GM18526 (cell line): ENCODE results near the gene MSH5.

Experiments used
- POLR2A ChIP-seq: IDR thresholded peaks from 3 replicates; pipeline ENCODE4 v1.6.1; 2011; ENCODE audit not compliant: insufficient read length; ENCODE audit errors: extremely low read depth

Gene MSH5

GRCh38 chr6:31723980-31724691 is 15.7 kb upstream of the MSH5 start:
- TF ChIP-seq POLR2A, result no peak

GRCh38 chr6:31725502-31726350 is 14.1 kb upstream of the MSH5 start:
- TF ChIP-seq POLR2A, result no peak

GRCh38 chr6:31727034-31727716 is 12.6 kb upstream of the MSH5 start:
- no peak for TF ChIP-seq POLR2A

- TF ChIP-seq POLR2A, result no peak
These were observed 11.8 kb upstream of the MSH5 start for GRCh38 chr6:31727717-31728671.

GRCh38 chr6:31728767-31729514 is 10.9 kb upstream of the MSH5 start, which contains the start of gene DDAH2:
Gene DDAH2 (minus strand): TSS chr6:31729299. CDS start chr6:31729161, 138 bp downstream.
- no peak for TF ChIP-seq POLR2A

GRCh38 chr6:31729515-31729978 is 10.3 kb upstream of the MSH5 start:
- TF ChIP-seq POLR2A, result no peak

- peak; percentile 53 for TF ChIP-seq POLR2A
These were observed 9.7 kb upstream of the MSH5 start for GRCh38 chr6:31729979-31730630.

- TF ChIP-seq POLR2A, result no peak
These were observed 9.1 kb upstream of the MSH5 start for GRCh38 chr6:31730631-31731086.

- no peak for TF ChIP-seq POLR2A
These were observed 7.8 kb upstream of the MSH5 start for GRCh38 chr6:31732029-31732428.

- no peak for TF ChIP-seq POLR2A
These were observed 6.1 kb upstream of the MSH5 start for GRCh38 chr6:31733734-31734133.

GRCh38 chr6:31734247-31734820 is 5.5 kb upstream of the MSH5 start:
- no peak for TF ChIP-seq POLR2A

GRCh38 chr6:31734821-31735406 is 4.9 kb upstream of the MSH5 start:
- peak; percentile 34 for TF ChIP-seq POLR2A

- TF ChIP-seq POLR2A, result peak; percentile 88
These were observed 3.6 kb upstream of the MSH5 start, which contains the start of gene CLIC1 for GRCh38 chr6:31736021-31736767. Gene CLIC1 (minus strand): TSS chr6:31736530. CDS start chr6:31736300, 230 bp downstream.
